Globus pallidus (tissue), 1 donor: Measurements from ENCODE around the gene HS3ST4.

Experiments
- DNase-seq: peaks from one replicate; pipeline ENCODE4 v3.0.0-alpha.2; 2015; ENCODE audit warnings: low spot score

The HS3ST4 gene

DNA sequence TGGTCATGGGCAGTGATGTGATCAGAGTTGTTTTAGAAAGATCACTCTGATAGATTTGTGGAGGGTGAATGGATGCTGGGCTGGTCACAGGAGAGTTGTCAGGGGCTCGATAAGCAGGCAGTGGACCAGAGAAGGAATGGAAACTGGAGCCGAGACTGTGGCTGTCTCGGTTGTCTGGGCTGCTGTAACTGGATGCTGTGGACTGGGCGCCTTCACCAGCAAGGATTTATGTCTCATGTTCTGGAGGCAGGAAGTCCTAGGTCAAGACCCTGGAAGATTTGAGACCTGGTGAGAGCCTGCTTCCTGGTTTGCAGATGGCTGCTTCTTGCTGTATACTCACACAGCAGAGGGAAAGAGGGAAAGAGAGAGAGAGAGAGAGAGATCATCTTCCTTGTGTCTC is 203.6 kb downstream of the HS3ST4 start:
- no peak for DNase-seq

GRCh38 chr16:25896411-25896810 is 204.7 kb downstream of the HS3ST4 start:
- no peak for DNase-seq

GRCh38 chr16:25897702-25898101 is 205.9 kb downstream of the HS3ST4 start:
- DNase-seq = no peak

- no peak for DNase-seq
Observed at GRCh38 chr16:25905810-25906209, 214.1 kb downstream of the HS3ST4 start.

GRCh38 chr16:25910971-25911370 is 219.2 kb downstream of the HS3ST4 start:
- DNase-seq = no peak

- DNase-seq = peak; percentile 18
Observed at GRCh38 chr16:25912321-25912720, 220.6 kb downstream of the HS3ST4 start.

DNA sequence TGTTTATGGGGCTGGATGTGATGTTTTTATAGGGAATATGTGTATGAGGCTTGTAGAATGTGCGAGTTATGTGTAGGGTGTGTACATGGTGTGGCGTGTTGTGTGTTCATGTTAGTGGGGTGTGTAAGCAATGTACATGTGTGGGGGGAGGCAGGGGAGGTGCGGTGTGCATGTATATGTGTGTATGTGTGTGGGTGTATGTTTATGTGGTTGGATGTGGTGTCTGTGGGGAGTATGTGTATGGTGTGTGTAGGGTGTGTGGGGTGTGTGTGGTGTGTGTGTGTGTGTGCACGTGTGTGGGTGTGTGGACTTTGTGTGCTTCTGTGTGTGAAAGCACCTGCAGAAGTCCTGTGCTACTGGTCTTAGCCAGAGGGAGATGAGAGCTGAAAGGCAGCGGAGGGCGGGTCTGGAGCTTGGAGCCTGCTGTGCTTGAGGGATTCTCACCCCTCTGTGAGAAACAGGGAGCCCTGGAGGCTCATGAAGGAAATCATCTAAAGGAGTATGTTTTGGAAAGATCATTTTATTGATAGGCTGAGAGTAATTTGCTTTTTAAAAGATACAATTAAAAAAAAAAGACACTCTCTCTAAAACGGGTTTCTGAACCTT is 222.7 kb downstream of the HS3ST4 start:
- no peak for DNase-seq

GRCh38 chr16:25916037-25916436 is 224.3 kb downstream of the HS3ST4 start:
- no peak for DNase-seq

DNA sequence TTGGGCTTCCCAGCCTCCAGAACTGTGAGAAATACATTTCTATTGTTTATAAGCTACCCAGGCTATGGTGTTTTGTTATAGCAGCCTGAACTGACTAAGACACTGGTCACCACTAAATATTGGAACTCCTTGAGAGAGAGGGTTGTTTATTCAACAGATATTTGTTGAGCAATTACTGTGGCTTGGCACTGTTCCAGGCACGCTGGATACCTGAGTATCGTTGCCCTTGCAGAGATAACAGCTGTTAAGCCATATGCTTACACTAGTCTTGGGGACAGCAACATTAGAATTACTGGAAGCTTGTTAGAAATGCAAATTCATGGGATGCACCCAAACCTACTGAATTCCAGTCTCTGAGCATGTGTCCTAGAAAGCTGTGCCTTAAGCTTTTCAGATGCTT is 230.7 kb downstream of the HS3ST4 start:
- no peak for DNase-seq

DNA sequence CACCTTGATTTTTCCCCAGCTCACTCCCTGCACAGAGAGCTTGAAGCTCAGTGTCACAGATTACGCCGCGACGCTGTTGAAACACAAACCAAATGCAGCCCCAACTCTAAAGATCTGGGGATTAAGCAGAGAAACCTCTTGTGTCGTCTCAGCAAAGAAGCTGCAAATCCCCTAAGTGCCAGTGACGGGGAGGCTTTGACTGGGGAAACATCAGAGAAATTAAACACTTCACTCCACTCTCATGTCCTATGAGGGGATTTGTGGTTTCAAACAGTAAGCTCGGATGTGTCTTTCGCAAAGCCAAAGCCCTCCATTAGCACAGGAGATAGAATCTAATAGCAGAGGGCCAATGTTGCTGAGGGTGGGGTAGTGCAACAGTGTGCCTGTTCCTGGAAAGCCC is 233.7 kb downstream of the HS3ST4 start:
- DNase-seq = no peak

- no peak for DNase-seq
Observed at GRCh38 chr16:25931473-25932035, 239.8 kb downstream of the HS3ST4 start.

DNA sequence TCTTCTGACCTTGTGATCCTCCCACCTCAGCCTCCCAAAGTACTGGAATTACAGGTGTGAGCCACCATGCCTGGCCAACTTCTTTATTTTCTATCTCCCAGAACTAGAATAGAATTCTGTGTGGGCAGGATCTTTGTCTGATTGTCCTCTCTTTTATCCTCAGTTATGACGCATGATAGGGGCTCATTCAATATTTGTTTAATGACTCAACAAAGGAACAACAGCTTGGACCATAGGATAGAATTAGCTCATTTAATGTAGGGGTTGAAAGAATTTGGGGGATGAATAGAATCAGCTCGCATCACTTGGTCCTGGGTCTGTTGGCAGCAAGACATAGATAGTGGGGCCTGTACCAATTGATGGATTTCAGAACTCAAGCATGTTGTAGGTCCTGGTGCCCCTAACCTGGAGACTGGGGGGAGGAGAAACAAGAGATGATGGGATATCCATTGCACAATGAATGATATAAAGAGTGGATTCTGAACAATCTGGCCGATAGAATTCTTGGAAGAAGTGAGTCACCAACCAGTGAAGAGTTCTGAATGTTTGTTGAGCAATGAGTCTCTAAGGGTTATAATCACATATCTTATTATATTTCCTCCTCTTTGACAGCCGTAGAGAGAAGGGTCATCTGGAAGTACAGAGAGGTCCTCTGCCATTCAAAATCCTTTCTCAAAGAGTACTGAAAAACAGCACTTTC is 250.2 kb downstream of the HS3ST4 start:
- no peak for DNase-seq

GRCh38 chr16:25950586-25951281 is 259.0 kb downstream of the HS3ST4 start:
- no peak for DNase-seq

- DNase-seq = no peak
Observed at GRCh38 chr16:25951999-25952398, 260.2 kb downstream of the HS3ST4 start.

GRCh38 chr16:25952983-25953382 is 261.2 kb downstream of the HS3ST4 start:
- DNase-seq = no peak

DNA sequence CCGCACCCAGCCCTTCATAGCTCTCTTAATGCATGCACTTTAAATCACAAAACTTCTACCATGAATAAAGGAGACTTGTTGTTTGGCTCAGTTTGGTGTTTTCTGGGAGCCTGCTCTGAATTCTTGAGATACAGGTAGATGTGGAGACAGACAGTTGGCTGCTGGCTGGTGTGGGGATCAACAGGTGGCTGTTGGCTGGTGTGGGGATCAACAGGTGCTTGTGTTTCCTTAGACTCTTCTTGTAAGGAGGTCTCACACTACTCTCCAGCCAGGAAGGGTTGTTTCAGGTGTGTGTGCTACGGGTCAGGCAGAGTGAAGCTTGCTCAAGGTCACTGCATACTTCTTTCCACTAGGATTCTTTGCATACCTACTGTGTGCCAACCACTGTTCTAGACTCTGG is 265.9 kb downstream of the HS3ST4 start:
- DNase-seq = no peak

- DNase-seq = no peak
Observed at GRCh38 chr16:25959221-25959620, 267.5 kb downstream of the HS3ST4 start.

DNA sequence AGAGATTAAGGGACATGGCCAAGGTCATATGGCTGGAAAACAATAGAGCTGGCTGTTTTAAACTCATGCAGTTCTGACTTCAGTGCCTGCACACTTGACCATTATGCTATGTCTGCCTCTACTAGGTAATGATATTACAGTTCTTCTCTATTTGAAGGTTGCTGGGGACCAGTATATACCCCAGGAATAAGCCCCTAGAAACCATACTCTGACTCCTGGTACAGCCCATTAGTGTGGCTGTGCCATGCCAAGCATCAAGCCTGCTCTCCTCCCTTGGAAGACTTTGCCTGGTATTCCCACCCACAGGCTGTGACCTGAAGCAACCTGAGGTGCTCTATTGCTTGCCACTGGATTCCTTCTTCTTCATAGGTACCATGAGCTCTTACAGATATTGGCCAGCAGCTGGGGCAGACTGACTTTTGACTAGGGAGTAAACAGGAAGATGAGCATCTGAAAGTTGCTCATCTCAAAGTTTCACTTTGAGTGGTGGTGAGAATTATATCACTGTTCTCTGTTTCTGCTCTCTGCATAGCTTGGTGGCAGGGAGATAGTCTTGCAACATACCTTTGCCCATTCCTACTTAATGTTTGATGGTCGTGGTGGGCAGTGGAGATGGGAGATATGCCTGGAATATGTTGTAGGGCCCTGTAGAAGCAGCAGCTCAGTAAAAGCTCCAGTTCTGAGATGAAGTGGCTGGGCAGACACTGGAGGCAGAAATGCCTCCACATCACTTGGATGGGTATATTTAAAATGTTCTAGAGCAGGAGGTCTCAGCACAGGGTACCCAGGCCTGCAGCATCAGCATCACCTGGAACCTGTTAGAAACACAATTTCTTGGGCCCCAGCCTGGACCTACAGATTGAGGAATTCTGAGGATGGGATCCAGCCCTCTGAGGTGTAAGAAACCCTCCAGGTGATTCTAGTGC is 274.7 kb downstream of the HS3ST4 start:
- peak; percentile 10 for DNase-seq

DNA sequence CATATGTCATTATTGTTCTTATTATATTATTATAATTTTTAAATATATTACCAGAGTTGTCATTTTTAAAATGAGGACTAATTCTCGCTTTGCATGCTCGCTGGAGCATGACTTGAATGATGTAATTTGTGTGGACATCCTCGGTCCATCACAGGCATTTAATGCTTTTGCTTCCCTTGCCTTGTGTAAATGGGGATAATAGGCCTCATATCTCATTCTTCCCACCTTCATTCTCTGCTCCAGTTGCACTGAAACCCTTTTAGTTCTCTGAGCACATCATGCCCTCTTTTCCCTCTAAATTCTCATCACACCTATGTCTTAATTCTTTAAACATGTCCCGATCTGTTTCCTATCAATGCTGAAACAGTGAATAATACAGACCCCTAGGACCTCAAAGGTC is 285.4 kb downstream of the HS3ST4 start:
- DNase-seq = no peak

DNA sequence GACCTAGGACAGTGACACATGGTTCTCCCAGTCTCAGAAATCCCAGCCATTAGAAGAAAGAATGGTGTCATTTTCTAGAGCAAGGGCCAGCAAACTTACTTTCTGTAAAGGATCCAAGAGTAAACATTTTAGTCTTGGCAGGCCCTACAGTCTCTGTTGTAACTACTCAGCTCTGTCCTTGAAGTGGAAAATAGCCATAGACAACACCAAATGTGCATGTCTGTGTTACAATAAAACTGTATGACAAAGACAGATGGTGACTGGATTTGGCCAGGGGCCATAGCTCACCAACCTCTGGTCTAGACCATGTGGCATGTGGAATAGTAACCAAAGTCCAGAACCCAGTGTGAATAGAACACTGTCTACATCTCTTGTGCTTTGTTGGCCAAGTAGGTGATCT is 286.5 kb downstream of the HS3ST4 start:
- no peak for DNase-seq

- DNase-seq = no peak
Observed at GRCh38 chr16:25988084-25988483, 296.3 kb downstream of the HS3ST4 start.

DNA sequence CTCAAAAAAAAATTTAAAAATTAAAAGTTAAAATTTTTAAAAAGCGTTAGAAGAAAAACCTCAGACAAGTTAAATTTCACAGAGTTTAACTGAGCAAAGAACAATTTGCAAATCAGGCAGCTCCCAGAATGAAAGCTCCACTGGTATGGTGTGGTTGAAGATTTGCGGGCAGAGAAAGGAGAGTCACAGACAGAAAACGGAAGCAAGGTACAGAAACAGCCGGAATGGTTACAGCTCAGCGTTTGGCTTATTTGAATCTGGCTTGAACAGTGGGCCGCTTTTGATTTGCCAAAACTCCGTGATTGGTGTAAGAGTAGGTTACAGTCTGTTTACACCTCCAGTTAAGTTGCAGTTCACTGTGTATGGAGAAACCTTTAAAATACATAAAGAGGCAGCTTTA is 297.1 kb downstream of the HS3ST4 start:
- no peak for DNase-seq
